GM21381 (cell line): ENCODE measurements around the gene OR2Y1.
"Not testable (repeated sequence)": the region's sequence is repeated elsewhere in the genome, so short reads cannot be mapped to it uniquely, and the experiment has no call there.

Experiments used
- ATAC-seq: cut with Tn5 transposase; IDR thresholded peaks from one replicate; pipeline ENCODE4 v1.9.1; 2021; ENCODE audit warnings: mild to moderate bottlenecking, moderate library complexity; ENCODE audit not compliant: unreplicated experiment

OR2Y1 gene

GRCh38 chr5:180740953-180741352 lies 1.1 kb upstream of the OR2Y1 start:
- ATAC-seq: not testable (repeated sequence)

GRCh38 chr5:180739271-180739670 lies 587 bp downstream of the OR2Y1 start:
- no peak for ATAC-seq

- no peak for ATAC-seq
Measured at GRCh38 chr5:180736536-180736935, 3.3 kb downstream of the OR2Y1 start.

GRCh38 chr5:180724944-180725343 lies 14.9 kb downstream of the OR2Y1 start:
- no peak for ATAC-seq

- ATAC-seq: no peak
Measured at GRCh38 chr5:180723936-180724335, 15.9 kb downstream of the OR2Y1 start.

GRCh38 chr5:180720486-180720885 lies 19.4 kb downstream of the OR2Y1 start:
- ATAC-seq: no peak

- ATAC-seq: no peak
Measured at GRCh38 chr5:180719781-180720180, 20.1 kb downstream of the OR2Y1 start.

- ATAC-seq: no peak
Measured at GRCh38 chr5:180718810-180719453, 20.9 kb downstream of the OR2Y1 start.

- no peak for ATAC-seq
Measured at GRCh38 chr5:180717989-180718388, 21.9 kb downstream of the OR2Y1 start.

- no peak for ATAC-seq
Measured at GRCh38 chr5:180704362-180704761, 35.5 kb downstream of the OR2Y1 start.

GRCh38 chr5:180703912-180704311 lies 35.9 kb downstream of the OR2Y1 start:
- ATAC-seq: no peak

GRCh38 chr5:180703371-180703770 lies 36.5 kb downstream of the OR2Y1 start:
- not testable (repeated sequence) for ATAC-seq

- not testable (repeated sequence) for ATAC-seq
Measured at GRCh38 chr5:180700440-180700839, 39.4 kb downstream of the OR2Y1 start.

GRCh38 chr5:180699042-180699441 lies 40.8 kb downstream of the OR2Y1 start:
- ATAC-seq: no peak

GRCh38 chr5:180696116-180696515 lies 43.7 kb downstream of the OR2Y1 start:
- no peak for ATAC-seq

GRCh38 chr5:180692429-180692828 lies 47.4 kb downstream of the OR2Y1 start:
- no peak for ATAC-seq

- no peak for ATAC-seq
Measured at GRCh38 chr5:180691046-180691445, 48.8 kb downstream of the OR2Y1 start.

- ATAC-seq: no peak
Measured at GRCh38 chr5:180690562-180690961, 49.3 kb downstream of the OR2Y1 start.

- no peak for ATAC-seq
Measured at GRCh38 chr5:180689775-180690174, 50.1 kb downstream of the OR2Y1 start.
